ENCODE data around the gene CNDP2.

CNDP2 gene

GRCh38 chr18:74468547-74469061 lies 27.6 kb upstream of the CNDP2 start:
- Histone ChIP-seq H3K9me2 (replicated peaks; ENCODE audit: control insufficient read depth, low read length) (no peaks in the 10 kb centered on the region), H3K36me3 (ENCODE audit: control insufficient read depth, low read length) (no peaks in the 10 kb centered on the region), H3K4me2 (ENCODE audit: low read length) (no peak overlapping the region), H3K9me3 (ENCODE audit: control insufficient read depth, insufficient read depth, low read length) (0 out of 2 replicates have a peak, but pooled peaks cover 2% of the 10 kb centered on the region), H3K4me3 (ENCODE audit: low read length) (no peak overlapping the region), H3F3A (ENCODE audit: control insufficient read depth, insufficient read depth) (no peaks in the 10 kb centered on the region), H4K20me1 (ENCODE audit: control insufficient read depth, insufficient read depth, low read depth, low read length) (no peaks in the 10 kb centered on the region), H3K27ac (ENCODE audit: low read depth, low read length) (no peak overlapping the region), H3K79me2 (ENCODE audit: control insufficient read depth, low read length) (no peaks in the 10 kb centered on the region), H3K27me3 (ENCODE audit: control insufficient read depth, low read length) (peaks cover 11% of the 10 kb centered on the region), H3K4me1 (ENCODE audit: control insufficient read depth, low read length) (no peaks in the 10 kb centered on the region)
- TF ChIP-seq CTCF (IDR thresholded peaks at IDR 0.05; ENCODE audit: low read depth, low read length, poor library complexity, severe bottlenecking): no peak

GRCh38 chr18:74472312-74472711 lies 23.9 kb upstream of the CNDP2 start:
- H3K79me2 ChIP-seq (ENCODE audit: control insufficient read depth, low read length): no peaks in the 10 kb centered on the region
- H3F3A ChIP-seq (ENCODE audit: control insufficient read depth, insufficient read depth): no peaks in the 10 kb centered on the region
- H3K9me3 ChIP-seq (ENCODE audit: control insufficient read depth, insufficient read depth, low read length): 0 out of 2 replicates have a peak, but pooled peaks cover 2% of the 10 kb centered on the region
- H3K27ac ChIP-seq (ENCODE audit: low read depth, low read length): no peak overlapping the region
- H3K27me3 ChIP-seq (ENCODE audit: control insufficient read depth, low read length): peaks cover 14% of the 10 kb centered on the region
- H3K4me2 ChIP-seq (ENCODE audit: low read length): no peak overlapping the region
- H3K36me3 ChIP-seq (ENCODE audit: control insufficient read depth, low read length): no peaks in the 10 kb centered on the region
- H4K20me1 ChIP-seq (ENCODE audit: control insufficient read depth, insufficient read depth, low read depth, low read length): no peaks in the 10 kb centered on the region
- no peaks in the 10 kb centered on the region for H3K9me2 ChIP-seq (replicated peaks; ENCODE audit: control insufficient read depth, low read length)
- TF ChIP-seq EZH2phosphoT487 (IDR thresholded peaks at IDR 0.05; ENCODE audit: borderline replicate concordance, low read length) (no peak), CTCF (IDR thresholded peaks at IDR 0.05; ENCODE audit: low read depth, low read length, poor library complexity, severe bottlenecking) (no peak)
- H3K4me1 ChIP-seq (ENCODE audit: control insufficient read depth, low read length): no peaks in the 10 kb centered on the region
- H3K4me3 ChIP-seq (ENCODE audit: low read length): no peak overlapping the region

- no peaks in the 10 kb centered on the region for H3K4me1 ChIP-seq (ENCODE audit: control insufficient read depth, low read length)
- 0 out of 2 replicates have a peak, but pooled peaks cover 2% of the 10 kb centered on the region for H3K9me3 ChIP-seq (ENCODE audit: control insufficient read depth, insufficient read depth, low read length)
- no peak overlapping the region for H3K4me3 ChIP-seq (ENCODE audit: low read length)
- H3K79me2 ChIP-seq (ENCODE audit: control insufficient read depth, low read length): no peaks in the 10 kb centered on the region
- no peak overlapping the region for H3K4me2 ChIP-seq (ENCODE audit: low read length)
- H3K36me3 ChIP-seq (ENCODE audit: control insufficient read depth, low read length): no peaks in the 10 kb centered on the region
- no peaks in the 10 kb centered on the region for H4K20me1 ChIP-seq (ENCODE audit: control insufficient read depth, insufficient read depth, low read depth, low read length)
- H3K27me3 ChIP-seq (ENCODE audit: control insufficient read depth, low read length): peaks cover 9% of the 10 kb centered on the region
- H3K9me2 ChIP-seq (replicated peaks; ENCODE audit: control insufficient read depth, low read length): no peaks in the 10 kb centered on the region
- H3F3A ChIP-seq (ENCODE audit: control insufficient read depth, insufficient read depth): no peaks in the 10 kb centered on the region
- H3K27ac ChIP-seq (ENCODE audit: low read depth, low read length): no peak overlapping the region
- no peak for TF ChIP-seq CTCF (IDR thresholded peaks at IDR 0.05; ENCODE audit: low read depth, low read length, poor library complexity, severe bottlenecking)
- no peak for TF ChIP-seq EZH2phosphoT487 (IDR thresholded peaks at IDR 0.05; ENCODE audit: borderline replicate concordance, low read length)
Measured at GRCh38 chr18:74473976-74474640, 22.1 kb upstream of the CNDP2 start.

All from DOHH2 (cell line).